Measurements from ENCODE around the gene AXIN2. TPM values are rescaled to one million over a fixed set of nuclear protein-coding genes. Genes with fewer than 3 reads are reported as not detected.

The AXIN2 gene
- total RNA-seq, 4 donors from 2014 or later: 3.7 to 6.2 (median 4.6) TPM

DNA sequence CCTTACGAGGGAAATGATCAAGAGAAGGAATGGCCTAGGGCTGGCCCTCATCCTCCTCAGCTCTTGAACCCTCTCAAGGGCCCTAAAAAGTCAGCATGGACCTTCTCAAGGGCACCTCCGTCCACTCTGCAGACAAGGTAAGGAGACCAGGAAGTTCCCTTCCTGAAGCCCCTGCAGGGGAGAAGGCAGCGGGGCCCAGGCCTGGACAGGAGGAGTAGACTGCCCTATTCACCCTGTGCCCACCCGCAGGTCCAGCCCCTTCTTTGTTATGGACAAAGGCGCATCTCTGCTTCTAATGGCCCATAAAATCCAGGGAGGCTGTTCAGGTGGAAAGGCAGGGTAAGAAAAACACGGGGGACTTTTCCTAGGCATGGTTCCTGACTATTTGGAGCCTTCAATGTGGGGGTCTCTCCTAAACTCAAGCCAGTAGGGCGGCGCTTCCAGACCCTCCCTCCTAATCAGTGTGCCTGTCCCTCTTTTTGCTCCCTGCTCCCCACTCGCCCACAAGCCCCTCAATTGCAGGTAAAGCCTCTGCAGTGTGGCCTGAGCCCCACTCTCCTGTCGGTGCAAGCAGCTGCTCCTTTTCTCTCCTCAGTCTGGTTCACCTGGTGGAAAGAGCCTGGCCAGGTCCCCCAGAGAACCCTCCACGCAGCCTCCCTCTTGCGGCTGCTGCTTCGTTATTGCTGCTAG lies 28.2 kb downstream of the AXIN2 start:
- no peak for TF ChIP-seq CTCF (IDR thresholded peaks at IDR 0.05; ENCODE audit: low read depth)

DNA sequence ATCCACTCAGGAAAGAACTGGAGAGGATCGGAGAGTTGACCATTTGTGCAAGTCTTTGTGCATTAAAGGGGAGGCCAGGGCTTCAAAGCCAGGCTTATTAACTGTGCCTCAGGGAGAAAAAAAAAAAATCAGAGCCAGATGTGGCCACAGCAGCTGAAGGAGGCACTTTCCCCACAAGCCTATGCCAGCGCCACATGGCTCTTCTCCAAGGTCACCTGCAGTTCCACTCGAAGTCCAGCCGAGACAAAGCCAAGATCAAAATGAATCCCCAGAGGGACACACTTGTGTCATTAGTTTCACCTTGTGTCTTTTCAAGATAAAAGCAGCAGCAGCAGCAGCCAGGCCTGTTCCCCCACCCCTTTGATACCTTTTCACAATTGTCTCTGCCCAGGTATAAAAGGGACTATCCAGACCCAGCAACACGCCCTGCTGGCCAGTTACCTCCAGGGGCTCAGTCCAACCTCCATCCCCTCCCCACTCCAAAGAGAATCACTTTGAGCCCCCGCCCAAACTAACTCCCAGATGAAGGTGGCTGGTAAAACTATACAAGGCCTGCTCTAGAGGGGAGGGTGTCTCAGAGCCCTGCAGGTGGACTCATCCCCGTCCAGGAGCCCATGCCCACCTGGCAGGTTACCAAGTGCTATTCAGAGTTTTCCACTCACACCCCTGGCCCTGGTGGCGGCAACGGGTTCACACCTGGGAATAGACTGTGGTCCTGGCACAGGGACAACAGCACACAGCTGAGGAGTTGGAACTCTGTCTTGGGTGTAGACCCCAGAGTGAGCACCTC lies 29.2 kb downstream of the AXIN2 start:
- no peak for TF ChIP-seq CTCF (IDR thresholded peaks at IDR 0.05; ENCODE audit: low read depth)

DNA sequence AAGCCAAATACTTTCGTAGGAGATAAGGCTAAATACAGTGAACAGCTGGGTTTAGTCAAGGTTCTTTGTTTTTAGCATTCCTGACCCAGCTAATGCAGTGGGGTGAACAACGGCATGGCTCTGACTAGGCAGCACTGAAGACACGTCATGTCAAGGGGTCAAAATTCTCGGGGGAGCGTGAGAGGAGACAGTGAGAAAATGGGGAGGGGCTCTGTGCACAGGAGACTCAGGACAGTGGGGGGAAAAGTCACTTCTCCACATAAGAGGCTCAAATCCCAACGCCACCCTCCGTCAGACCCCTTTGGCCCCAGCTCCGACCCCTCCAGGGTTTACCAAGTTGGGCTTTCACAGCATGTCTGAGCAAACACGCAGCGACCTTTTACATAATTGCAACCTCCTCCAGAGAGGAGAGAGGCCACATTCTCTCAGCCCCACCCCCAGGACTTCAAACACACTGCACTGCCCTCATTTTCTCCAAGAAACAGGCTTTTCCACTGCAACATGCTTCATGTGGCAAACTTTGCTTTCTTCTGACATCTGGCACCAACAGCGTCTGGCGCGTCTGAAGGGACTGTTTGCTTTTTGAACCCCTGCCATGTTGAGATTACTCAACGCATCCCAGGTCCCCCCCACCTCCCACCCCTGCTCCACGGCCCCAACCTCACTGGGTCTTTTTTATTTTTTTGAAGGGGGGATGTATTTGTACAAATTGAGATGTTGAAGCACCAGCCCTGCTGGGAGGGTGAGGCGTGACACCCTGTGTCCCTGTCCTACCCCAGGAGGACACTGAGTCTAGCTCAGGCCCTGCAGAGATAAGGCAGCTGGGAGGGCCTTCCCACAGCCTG lies 30.0 kb downstream of the AXIN2 start:
- TF ChIP-seq CTCF (IDR thresholded peaks at IDR 0.05; ENCODE audit: low read depth): no peak

DNA sequence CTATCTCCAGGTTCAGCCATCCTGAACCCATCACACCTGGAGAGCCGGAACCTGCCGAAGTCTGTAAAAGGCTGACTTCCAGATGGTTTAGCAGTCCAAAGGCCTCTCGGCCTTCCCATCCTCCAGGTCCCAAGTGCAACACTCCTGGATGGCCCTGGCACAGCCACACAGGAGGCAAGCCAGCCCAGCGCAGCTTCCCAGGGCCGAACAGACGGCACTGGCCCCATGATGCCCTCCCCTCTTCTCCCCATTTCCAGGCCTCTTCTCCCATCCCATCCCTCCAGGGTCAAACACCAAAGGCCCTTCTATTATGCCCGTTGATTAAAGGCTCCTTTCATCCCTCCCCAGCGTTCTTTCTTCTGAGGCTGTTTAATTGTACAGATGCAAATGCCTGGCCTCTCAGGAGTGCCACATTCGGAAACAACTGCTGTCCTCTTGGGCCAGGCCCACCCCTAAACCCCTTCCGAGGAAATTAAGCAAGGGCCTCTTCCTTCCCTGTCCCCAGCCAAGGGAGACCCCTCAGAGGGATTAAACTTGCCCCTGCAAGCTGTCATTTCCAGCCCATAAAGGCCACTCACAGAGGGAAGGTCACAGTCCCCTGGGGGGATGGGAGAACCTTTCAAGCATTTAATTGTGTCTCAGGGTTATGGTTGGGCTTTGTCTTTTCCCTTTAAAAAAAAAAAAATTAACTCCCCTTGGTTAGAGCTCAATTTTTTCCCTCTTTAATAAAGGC lies 30.8 kb downstream of the AXIN2 start:
- TF ChIP-seq CTCF (IDR thresholded peaks at IDR 0.05; ENCODE audit: low read depth): no peak

DNA sequence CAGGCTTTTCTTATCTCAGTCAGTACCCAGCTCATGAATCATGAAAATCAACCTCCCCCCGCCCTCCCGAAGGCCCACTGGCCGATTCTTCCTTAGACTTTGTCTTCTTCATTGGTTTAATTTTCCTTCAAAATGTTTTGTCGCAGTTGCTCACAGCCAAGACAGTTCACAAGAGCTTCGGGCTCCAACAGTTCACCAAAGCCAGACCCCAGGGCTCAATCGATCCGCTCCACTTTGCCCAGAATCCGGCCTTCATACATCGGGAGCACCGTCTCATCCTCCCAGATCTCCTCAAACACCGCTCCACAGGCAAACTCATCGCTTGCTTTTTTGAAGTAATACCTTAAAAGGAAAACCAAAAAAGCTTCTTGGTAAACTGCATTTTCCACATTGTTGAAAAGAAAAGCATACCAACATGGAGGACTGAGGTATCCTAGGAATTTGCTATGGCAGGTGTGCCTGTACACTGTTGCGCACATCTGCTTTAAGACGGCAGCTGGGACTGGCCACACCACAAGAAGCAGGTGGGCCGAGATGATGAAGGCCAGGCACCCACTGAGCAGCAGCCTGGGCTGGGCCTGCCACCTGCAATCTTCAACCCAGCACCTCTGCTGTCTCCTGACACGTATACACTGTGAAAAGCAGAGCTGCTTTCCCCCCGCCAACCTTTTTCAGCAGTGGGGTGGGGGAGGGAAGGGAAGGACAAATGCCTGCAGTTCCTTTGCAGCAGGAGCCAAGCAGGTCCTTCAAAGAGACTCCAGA lies 31.5 kb downstream of the AXIN2 start:
- no peak for TF ChIP-seq CTCF (IDR thresholded peaks at IDR 0.05; ENCODE audit: low read depth)

GRCh38 chr17:65529040-65529633 lies 32.3 kb downstream of the AXIN2 start:
- no peak for TF ChIP-seq CTCF (IDR thresholded peaks at IDR 0.05; ENCODE audit: low read depth)
